OCI-LY3 (cell line): ENCODE measurements around the gene CBY1.
"Not testable (repeated sequence)": the region's sequence is repeated elsewhere in the genome, so short reads cannot be mapped to it uniquely, and the experiment has no call there.

Experiments
- H2AFZ ChIP-seq: fragments of 200-600, 300-600 bp; shearing (Covaris generic); 2 replicates; pipeline ENCODE4 v1.6.0; 2014; ENCODE audit warnings: antibody characterized with exemption, low read depth, low read length
- H3K27ac ChIP-seq: fragments of 200-600, 300-600 bp; sonication (generic); 2 replicates; pipeline ENCODE4 v1.5.1; 2014; ENCODE audit warnings: mild to moderate bottlenecking, low read length, moderate library complexity, mixed read lengths
- H3K27me3 ChIP-seq: fragments of 200-600, 300-600 bp; sonication (generic); 2 replicates; pipeline ENCODE4 v1.6.1; 2014; ENCODE audit warnings: low read depth, low read length, mixed read lengths
- H3K36me3 ChIP-seq: fragments of 200-600, 300-600 bp; sonication (generic); replicated peaks from 2 replicates; pipeline ENCODE3; 2014; ENCODE audit warnings: low read depth, low read length, mixed read lengths
- H3K4me1 ChIP-seq: fragments of 300-600, 200-600 bp; sonication (generic); 2 replicates; pipeline ENCODE4 v1.6.1; 2014; ENCODE audit warnings: low read length, mixed read lengths
- H3K4me2 ChIP-seq: fragments of 200-600, 300-600 bp; sonication (generic); 2 replicates; pipeline ENCODE4 v1.6.1; 2014; ENCODE audit warnings: low read length, mixed read lengths
- H3K4me3 ChIP-seq: fragments of 300-600, 200-600 bp; sonication (generic); 2 replicates; pipeline ENCODE4 v1.5.1; 2014; ENCODE audit warnings: antibody characterized with exemption, mild to moderate bottlenecking, low read length, moderate library complexity
- H3K79me2 ChIP-seq: fragments of 300-600, 200-600 bp; shearing (Covaris generic); 2 replicates; pipeline ENCODE4 v1.6.1; 2014; ENCODE audit warnings: mild to moderate bottlenecking, low read length, mixed read lengths
- H3K9ac ChIP-seq: fragments of 300-600, 200-600 bp; shearing (Covaris generic); 2 replicates; pipeline ENCODE4 v1.6.0; 2014; ENCODE audit warnings: mild to moderate bottlenecking, low read length, moderate library complexity
- H3K9me3 ChIP-seq: fragments of 200-600, 300-600 bp; shearing (Covaris generic); 2 replicates; pipeline ENCODE4 v1.6.1; 2014; ENCODE audit warnings: low read length, mixed read lengths; ENCODE audit not compliant: insufficient read depth
- H4K20me1 ChIP-seq: fragments of 200-600, 300-600 bp; sonication (generic); 2 replicates; pipeline ENCODE4 v1.6.1; 2016; ENCODE audit warnings: low read length, mixed read lengths; ENCODE audit not compliant: insufficient read depth
- CTCF ChIP-seq: fragments of 200-600, 300-600 bp; sonication (generic); IDR thresholded peaks from 2 replicates; pipeline ENCODE4 v1.5.1; 2014; ENCODE audit warnings: antibody characterized with exemption, low read length, low read depth
- EZH2phosphoT487 ChIP-seq: fragments of 200-600 bp; shearing (Covaris generic); IDR thresholded peaks from 2 replicates; pipeline ENCODE4 v1.6.1; 2018; ENCODE audit warnings: antibody characterized with exemption, mixed run types, low read depth

CBY1 gene

GRCh38 chr22:38632528-38632927 is 23.9 kb upstream of the CBY1 start:
- no peaks in the 10 kb centered on the region for H3K79me2 ChIP-seq
- H2AFZ ChIP-seq: no peak overlapping the region
- H3K4me2 ChIP-seq: no peak overlapping the region
- H3K4me1 ChIP-seq: no peaks in the 10 kb centered on the region
- TF ChIP-seq EZH2phosphoT487: no peak
- no peak for TF ChIP-seq CTCF
- no peaks in the 10 kb centered on the region for H3K27me3 ChIP-seq
- no peak overlapping the region for H3K4me3 ChIP-seq
- no peak overlapping the region for H3K27ac ChIP-seq
- no peaks in the 10 kb centered on the region for H3K9me3 ChIP-seq
- no peak overlapping the region for H3K9ac ChIP-seq
- no peaks in the 10 kb centered on the region for H4K20me1 ChIP-seq
- no peaks in the 10 kb centered on the region for H3K36me3 ChIP-seq

- Histone ChIP-seq H3K9ac (no peak overlapping the region), H3K27ac (no peak overlapping the region), H3K4me1 (no peaks in the 10 kb centered on the region), H3K36me3 (no peaks in the 10 kb centered on the region), H3K27me3 (no peaks in the 10 kb centered on the region), H3K9me3 (no peaks in the 10 kb centered on the region), H3K4me3 (no peak overlapping the region), H3K4me2 (no peak overlapping the region), H2AFZ (no peak overlapping the region), H3K79me2 (no peaks in the 10 kb centered on the region), H4K20me1 (no peaks in the 10 kb centered on the region)
- TF ChIP-seq EZH2phosphoT487 (no peak), CTCF (no peak)
Measured at GRCh38 chr22:38638216-38638615, 18.2 kb upstream of the CBY1 start.

- TF ChIP-seq CTCF: no peak
- TF ChIP-seq EZH2phosphoT487: no peak
- Histone ChIP-seq H3K9ac (no peak overlapping the region), H3K36me3 (no peaks in the 10 kb centered on the region), H2AFZ (no peak overlapping the region), H3K9me3 (no peaks in the 10 kb centered on the region), H3K4me3 (no peak overlapping the region), H3K27me3 (no peaks in the 10 kb centered on the region), H3K27ac (no peak overlapping the region), H3K79me2 (no peaks in the 10 kb centered on the region), H3K4me1 (no peaks in the 10 kb centered on the region), H3K4me2 (no peak overlapping the region), H4K20me1 (no peaks in the 10 kb centered on the region)
Measured at GRCh38 chr22:38638728-38639127, 17.7 kb upstream of the CBY1 start.

- Histone ChIP-seq H3K9ac (no peak overlapping the region), H4K20me1 (no peaks in the 10 kb centered on the region), H3K4me2 (no peak overlapping the region), H2AFZ (no peak overlapping the region), H3K4me3 (no peak overlapping the region), H3K79me2 (no peaks in the 10 kb centered on the region), H3K9me3 (no peaks in the 10 kb centered on the region), H3K27me3 (no peaks in the 10 kb centered on the region), H3K27ac (no peak overlapping the region), H3K36me3 (no peaks in the 10 kb centered on the region), H3K4me1 (no peaks in the 10 kb centered on the region)
- TF ChIP-seq CTCF (no peak), EZH2phosphoT487 (no peak)
Measured at GRCh38 chr22:38641476-38642040, 14.9 kb upstream of the CBY1 start.

GRCh38 chr22:38644245-38644644 is 12.2 kb upstream of the CBY1 start:
- H3K4me1 ChIP-seq, H3K4me2 ChIP-seq, H3K27me3 ChIP-seq, H3K9ac ChIP-seq, H3K9me3 ChIP-seq, H3K4me3 ChIP-seq, H2AFZ ChIP-seq, H4K20me1 ChIP-seq, H3K27ac ChIP-seq, H3K36me3 ChIP-seq, H3K79me2 ChIP-seq: not testable (repeated sequence)
